Ureter (tissue), 1 donor: ENCODE data around the gene ZPBP2. TPM values are rescaled to one million over a fixed set of nuclear protein-coding genes. Genes with fewer than 3 reads are reported as not detected.
A peak's percentile ranks its signal among the peaks of the same experiment; 100 is the strongest.
"Not testable (repeated sequence)": the region's sequence is repeated elsewhere in the genome, so short reads cannot be mapped to it uniquely, and the experiment has no call there.

Experiments used
- DNase-seq: peaks from one replicate; pipeline ENCODE4 v3.0.0-alpha.2; 2020; ENCODE audit warnings: low spot score
- total RNA-seq: library from RNA; stranded (reverse); gene quantifications from one replicate; pipeline ENCODE4 v1.2.4, GENCODE V29; 2023
- donor health status: DM: yes; HTN: yes; CAD: no.

ZPBP2 gene
- total RNA-seq, 1 donor from 2014 or later = not detected

DNA sequence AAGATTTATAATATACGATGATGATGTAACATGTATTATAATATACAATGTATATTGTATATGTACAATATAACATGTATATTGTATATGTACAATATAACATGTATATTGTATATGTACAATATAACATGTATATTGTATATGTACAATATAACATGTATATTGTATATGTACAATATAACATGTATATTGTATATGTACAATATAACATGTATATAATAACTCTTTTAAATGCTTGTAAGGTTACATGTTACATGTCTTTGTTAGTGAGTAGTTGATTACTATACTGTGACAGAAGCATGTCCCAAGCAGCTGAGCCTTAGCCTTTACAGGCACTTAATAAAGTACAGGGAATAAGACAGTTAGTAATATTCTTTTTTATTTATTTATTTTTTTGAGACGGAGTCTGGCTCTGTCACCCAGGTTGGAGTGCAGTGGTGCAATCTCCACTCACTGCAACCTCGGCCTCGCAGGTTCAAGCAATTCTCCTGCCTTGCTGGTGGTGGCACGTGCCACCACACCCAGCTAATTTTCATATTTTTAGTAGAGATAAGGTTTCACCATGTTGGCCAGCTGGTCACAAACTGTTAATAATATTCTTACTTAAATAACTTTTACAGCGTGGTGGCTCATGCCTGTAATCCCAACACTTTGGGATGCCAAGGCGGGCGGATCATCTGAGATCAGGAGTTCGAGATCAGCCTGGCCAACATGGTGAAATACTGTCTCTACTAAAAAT, 11.9 kb upstream of the ZPBP2 start:
- not testable (repeated sequence) for DNase-seq

- DNase-seq = no peak
These were observed 6.8 kb upstream of the ZPBP2 start for GRCh38 chr17:39861235-39861634.

DNA sequence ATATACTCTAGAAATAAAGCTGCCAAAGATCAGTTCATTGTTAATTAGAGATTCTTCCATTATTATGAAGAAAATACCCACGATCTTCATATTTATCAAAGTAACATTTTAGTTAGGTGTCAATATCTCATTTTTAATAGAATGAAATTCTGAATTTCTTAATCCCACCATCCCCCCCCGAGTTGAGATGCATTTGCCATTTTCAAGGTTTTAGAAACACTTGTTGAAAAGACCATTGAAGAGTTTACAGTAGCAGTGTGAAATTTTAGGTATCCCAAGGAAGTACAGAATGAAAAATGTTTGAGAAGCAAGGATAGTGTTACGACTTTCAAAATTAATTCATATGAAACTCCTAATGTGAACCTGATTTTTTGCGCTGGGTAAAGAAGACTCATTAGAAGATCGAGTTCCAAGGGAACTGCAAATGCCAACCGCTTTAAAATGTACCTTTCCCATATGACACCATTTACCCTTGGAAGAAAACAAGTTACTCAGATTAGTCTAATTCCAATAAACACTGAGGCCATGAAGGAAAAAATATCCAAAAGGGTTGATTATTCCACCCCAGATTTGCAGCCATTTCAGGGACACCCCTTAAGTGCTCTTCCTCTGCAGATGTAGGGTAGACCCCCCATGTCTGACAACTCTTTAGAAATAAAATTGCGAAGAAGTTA, 4.6 kb upstream of the ZPBP2 start:
- DNase-seq = no peak

GRCh38 chr17:39863918-39864746, 3.9 kb upstream of the ZPBP2 start, which contains the start of gene IKZF3:
Gene IKZF3, minus strand, starts transcription at chr17:39864312. Its CDS starts 186 bp downstream, at chr17:39864126.
- peak; percentile 71 for DNase-seq

- no peak for DNase-seq
These were observed 1.8 kb upstream of the ZPBP2 start for GRCh38 chr17:39866013-39866730.

GRCh38 chr17:39867084-39867879, 720 bp upstream of the ZPBP2 start:
- no peak for DNase-seq

DNA sequence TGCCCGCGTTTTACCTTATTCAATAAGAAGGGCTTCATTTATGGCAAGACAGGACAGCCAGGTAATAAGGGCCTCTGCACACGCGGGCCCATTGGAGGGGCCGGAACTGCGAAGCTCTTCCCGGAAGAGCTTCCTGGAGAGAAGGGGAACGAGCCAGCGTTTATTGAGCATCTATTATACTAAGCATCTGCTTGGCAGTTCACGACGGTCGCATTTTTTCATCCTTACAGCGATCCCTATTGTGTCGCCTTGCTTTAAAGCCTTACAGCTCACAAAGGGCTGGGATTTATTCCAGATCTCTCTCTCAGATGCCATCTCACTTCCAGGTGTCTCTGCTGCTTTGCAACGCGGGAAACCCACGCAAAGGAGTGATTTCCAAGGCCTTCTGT, 546 bp downstream of the ZPBP2 start:
- DNase-seq = no peak

DNA sequence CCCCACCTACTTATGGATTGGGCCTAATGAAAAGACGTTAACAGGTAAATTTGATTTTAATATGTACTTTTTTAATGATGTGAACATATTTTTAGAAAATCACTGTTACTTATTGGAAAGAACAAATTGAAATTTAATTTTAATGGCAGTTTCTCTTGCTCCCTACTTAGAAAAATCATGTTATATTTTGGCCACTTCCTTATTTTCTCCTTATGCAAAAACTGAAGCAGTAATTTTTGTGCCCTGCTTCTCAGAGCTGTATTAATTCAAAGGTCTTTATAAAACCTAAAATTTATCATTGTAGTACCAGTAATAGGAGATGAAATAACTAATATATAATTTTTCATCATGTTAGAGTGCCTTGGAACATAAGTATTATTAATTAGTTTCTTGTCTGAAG, 2.8 kb downstream of the ZPBP2 start:
- DNase-seq = no peak

DNA sequence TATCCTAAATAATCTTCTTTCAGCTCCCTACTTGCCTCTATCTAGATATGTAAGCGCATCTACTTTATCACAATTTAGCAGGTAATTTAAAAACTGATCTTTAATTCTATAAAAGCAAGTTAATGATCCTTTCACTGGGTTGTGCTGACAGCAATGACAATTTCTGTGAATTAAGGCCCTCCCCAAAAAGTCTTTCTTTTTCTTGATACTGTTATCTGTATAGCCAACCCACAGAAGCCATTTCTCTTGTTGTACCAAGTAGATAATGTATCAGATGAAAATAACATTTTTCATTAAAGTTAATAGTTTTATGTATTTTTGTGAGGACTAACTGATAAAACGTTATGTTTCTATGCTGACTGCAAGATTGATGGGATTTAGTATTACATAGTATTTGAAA, 3.8 kb downstream of the ZPBP2 start:
- no peak for DNase-seq

DNA sequence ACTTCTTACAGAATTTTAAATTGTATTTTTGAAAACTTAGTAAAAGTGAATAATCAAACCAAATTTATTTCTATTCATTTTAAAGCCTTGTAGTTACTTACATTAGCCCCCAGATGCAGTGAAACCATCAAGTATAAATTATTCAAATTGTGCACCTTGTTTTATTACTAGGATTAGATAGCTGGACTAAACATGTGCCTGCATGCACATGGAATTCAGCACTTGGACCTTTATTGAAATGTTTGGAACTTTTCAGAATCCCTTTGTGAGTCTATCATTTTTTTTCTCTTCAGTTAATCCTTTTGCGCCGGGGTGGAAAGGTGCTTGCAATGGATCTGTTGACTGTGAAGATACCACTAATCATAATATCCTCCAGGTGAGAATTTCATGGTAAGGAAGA, 4.7 kb downstream of the ZPBP2 start:
- DNase-seq = no peak

GRCh38 chr17:39886102-39886501, 18.1 kb downstream of the ZPBP2 start:
- DNase-seq = not testable (repeated sequence)

DNA sequence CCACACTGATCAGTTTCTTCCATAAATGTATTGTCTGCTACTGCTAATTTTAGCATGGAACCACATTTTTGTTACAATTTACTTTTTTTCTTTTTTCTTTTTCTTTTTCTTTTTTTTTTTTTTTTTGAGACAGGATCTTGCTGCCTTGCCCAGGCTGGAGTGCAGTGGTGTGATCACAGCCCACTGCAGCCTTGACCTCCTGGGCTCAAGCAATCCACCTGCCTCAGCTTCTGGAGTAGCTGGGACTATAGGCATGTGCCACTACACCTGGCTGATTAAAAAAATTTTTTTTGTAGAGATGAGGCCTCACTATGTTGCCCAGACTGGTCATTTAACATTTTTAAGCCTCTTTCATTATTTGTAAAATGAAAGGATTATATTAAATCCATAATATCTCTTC, 19.1 kb downstream of the ZPBP2 start:
- no peak for DNase-seq

DNA sequence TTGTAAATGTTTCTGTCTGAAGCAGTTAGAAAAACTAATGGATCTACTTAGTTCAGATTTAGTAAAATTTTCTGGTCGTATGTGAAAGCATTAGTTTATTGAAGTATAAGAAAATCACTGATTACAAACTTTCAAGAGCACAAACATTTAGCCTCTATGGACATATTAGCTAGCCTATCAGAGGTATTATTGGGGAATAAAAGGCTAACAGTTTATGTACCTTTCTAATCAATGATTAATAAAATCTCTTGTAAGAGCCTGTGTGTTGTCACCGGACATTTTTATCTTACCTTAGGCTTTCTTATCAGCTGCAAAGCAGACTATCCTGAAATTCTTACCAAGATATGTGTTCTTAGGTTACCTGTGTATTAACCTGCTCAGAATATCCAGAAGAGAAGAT, 21.2 kb downstream of the ZPBP2 start:
- no peak for DNase-seq

- DNase-seq = no peak
These were observed 26.8 kb downstream of the ZPBP2 start for GRCh38 chr17:39894681-39895376.

DNA sequence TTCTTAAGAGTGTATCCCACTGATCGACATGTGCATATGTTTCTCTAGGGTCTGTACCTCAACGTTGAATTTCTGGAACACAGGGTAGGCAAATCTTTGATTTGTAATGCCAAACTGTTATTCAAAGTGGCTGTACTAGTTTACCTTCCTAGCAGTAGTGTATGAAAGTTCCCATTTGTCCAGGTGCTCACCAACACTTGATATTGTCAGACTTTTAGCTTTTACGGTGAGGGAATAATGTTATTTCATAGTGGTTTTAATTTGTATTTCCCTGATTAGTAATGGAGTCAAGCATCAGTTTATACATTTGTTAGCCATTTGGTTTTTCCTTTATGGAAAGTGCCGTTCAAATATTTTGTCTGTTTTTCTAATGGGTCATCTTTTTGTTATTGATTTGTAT, 30.1 kb downstream of the ZPBP2 start:
- no peak for DNase-seq

- no peak for DNase-seq
These were observed 31.2 kb downstream of the ZPBP2 start for GRCh38 chr17:39899215-39899614.

- not testable (repeated sequence) for DNase-seq
These were observed 34.0 kb downstream of the ZPBP2 start for GRCh38 chr17:39902027-39902426.

DNA sequence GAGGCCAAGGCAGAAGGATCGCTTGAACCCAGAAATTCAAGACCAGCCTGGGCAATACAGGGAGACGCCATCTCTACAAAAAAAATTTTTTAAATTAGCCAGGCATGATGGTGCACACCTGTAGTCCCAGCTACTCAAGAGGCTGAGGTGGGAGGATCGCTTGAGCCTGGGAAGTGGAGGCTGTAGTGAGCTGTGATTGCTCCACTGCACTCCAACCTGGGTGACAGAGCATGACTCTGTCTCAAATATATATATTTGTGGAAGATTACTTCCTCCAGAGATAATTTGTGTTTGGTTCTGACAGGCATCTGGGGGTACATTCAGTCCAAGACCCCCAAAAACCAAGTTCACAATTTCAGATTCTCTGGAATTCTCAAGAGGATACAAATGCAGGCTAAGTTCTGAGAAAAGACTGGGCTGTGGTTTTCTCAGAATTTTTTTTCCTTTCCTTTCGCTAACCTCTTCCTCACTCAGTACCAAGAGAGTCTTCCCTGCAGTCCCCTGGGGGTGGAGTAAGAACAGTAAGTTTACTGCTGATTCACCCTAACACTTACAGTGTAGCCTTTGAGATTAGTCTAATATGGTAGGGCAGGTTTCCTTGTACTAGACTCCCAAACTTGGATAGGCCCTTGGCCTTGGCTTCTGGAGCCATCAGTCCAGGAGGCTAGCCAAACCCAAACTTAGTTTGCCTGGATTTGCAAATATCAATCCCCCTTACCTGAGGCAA, 35.3 kb downstream of the ZPBP2 start:
- DNase-seq = peak; percentile 7

GRCh38 chr17:39904990-39905288, 36.9 kb downstream of the ZPBP2 start:
- no peak for DNase-seq

DNA sequence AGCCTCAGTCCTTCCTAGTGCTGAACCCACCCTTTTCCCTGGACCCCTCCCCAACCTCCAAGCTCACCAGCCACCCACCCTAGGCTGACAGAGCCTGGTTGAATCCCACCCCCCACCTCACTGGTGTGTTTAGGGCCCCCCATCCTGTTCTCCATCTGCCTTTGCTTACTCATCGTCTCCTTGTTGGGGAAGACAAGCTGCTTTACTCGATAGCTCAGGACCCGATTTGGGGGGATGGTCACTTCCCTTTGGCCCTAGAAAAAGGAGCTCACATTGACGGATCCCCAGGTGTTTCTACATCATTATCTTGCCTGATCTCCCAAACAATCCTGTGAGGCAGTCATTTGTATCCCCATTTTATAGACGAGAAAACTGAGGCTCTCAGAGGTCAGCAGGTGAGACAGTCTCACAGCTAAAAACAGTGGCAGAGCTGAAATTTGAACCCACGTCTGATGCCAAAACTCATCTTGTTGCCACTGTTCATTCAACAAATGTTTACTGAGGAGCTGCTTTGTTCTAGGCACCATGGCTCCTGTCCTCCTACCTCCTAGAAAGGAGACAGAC, 40.9 kb downstream of the ZPBP2 start:
- no peak for DNase-seq
